ENCODE measurements around the gene GLYR1.

DNA sequence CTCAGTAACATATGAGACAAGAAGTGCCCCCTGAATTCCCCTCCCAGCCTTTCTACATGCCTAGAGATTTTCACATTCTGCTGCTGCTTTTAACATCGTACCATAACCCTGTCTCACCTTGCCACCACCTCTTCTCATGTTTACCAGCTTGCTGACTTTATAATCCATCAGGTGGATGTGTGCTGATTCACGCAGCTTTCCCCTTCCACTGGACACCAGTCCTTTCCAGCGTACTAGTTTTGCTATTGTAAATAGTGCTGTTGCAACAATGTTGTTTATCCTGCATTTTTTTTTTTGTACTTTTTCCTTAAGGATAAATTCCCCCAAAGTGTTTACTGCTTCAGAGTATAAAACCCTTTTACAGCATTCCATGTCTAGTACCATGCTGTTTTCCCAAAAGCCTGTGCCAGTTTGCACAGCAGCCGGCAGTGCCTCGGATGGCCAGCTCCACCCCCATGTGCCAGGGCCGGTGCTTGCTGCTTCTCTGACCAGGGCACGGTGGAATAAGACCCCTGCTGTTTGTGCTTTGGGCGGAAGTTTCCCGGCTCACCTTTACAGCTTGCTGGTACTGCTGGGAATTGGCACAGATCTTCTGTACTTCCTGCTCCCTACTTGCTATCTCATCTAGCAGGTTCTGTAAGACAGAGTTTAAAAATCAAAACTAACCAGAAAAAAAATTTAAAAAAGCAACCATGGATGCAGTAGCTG is 41.5 kb upstream of the GLYR1 start:
- no peak for TF ChIP-seq EP300 (IDR thresholded peaks at IDR 0.05; ENCODE audit: borderline replicate concordance)
- no peak for TF ChIP-seq EGR1 (IDR thresholded peaks at IDR 0.05)
- TF ChIP-seq, protein P1, sequence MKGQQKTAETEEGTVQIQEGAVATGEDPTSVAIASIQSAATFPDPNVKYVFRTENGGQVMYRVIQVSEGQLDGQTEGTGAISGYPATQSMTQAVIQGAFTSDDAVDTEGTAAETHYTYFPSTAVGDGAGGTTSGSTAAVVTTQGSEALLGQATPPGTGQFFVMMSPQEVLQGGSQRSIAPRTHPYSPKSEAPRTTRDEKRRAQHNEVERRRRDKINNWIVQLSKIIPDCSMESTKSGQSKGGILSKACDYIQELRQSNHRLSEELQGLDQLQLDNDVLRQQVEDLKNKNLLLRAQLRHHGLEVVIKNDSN (IDR thresholded peaks at IDR 0.05) = no peak
- TF ChIP-seq, protein P2, sequence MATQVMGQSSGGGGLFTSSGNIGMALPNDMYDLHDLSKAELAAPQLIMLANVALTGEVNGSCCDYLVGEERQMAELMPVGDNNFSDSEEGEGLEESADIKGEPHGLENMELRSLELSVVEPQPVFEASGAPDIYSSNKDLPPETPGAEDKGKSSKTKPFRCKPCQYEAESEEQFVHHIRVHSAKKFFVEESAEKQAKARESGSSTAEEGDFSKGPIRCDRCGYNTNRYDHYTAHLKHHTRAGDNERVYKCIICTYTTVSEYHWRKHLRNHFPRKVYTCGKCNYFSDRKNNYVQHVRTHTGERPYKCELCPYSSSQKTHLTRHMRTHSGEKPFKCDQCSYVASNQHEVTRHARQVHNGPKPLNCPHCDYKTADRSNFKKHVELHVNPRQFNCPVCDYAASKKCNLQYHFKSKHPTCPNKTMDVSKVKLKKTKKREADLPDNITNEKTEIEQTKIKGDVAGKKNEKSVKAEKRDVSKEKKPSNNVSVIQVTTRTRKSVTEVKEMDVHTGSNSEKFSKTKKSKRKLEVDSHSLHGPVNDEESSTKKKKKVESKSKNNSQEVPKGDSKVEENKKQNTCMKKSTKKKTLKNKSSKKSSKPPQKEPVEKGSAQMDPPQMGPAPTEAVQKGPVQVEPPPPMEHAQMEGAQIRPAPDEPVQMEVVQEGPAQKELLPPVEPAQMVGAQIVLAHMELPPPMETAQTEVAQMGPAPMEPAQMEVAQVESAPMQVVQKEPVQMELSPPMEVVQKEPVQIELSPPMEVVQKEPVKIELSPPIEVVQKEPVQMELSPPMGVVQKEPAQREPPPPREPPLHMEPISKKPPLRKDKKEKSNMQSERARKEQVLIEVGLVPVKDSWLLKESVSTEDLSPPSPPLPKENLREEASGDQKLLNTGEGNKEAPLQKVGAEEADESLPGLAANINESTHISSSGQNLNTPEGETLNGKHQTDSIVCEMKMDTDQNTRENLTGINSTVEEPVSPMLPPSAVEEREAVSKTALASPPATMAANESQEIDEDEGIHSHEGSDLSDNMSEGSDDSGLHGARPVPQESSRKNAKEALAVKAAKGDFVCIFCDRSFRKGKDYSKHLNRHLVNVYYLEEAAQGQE (IDR thresholded peaks at IDR 0.05; ENCODE audit: low read depth) = no peak
- TF ChIP-seq CREB1 (IDR thresholded peaks at IDR 0.05; ENCODE audit: low read depth) = no peak
- no peak for TF ChIP-seq ZBTB7A (IDR thresholded peaks at IDR 0.05; ENCODE audit: low read depth)
- TF ChIP-seq TAF1 (IDR thresholded peaks at IDR 0.05; ENCODE audit: low read depth) = no peak
- no peak for TF ChIP-seq RAD21 (IDR thresholded peaks at IDR 0.05; ENCODE audit: low read depth)
- no peak for TF ChIP-seq FOXM1 (IDR thresholded peaks at IDR 0.05; ENCODE audit: borderline replicate concordance, low read depth)
- no peak for TF ChIP-seq CEBPB (IDR thresholded peaks at IDR 0.05)
- peak; percentile 60; the same call in 1 of the 2 replicates for TF ChIP-seq NFIC (IDR thresholded peaks at IDR 0.05)
- TF ChIP-seq, protein P3, sequence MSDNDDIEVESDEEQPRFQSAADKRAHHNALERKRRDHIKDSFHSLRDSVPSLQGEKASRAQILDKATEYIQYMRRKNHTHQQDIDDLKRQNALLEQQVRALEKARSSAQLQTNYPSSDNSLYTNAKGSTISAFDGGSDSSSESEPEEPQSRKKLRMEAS (IDR thresholded peaks at IDR 0.05) = 0 out of 2 replicates have a peak, but pooled peaks have one; percentile 26

All from Ishikawa (cell line).